ENCODE results near the gene EPHB1. TPM values are rescaled to one million over a fixed set of nuclear protein-coding genes. Genes with fewer than 3 reads are reported as not detected.

The EPHB1 gene
- polyA plus RNA-seq, 1 of the 3 experiments (the other 2 are of a cell fraction): 1.2 TPM

DNA sequence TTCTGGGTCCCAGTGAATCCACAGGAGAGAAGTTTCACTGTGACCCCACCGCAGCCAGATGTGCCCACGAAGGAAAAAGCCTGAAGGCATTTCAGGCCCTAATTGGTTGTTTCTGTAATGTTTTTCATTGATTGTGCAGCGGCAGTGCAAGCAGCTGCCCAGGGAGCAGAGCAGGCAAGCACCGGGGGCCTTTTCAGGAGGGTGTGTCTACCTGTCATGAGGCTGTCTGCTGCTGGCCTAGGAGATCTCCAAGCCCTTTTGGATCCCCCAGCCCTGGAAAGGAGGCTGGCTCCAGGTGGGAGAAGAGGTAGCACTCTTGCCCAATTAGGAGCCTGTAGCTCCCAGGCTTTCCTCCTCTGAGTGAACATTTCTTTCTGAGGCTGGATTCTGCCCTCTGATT, 108.8 kb downstream of the EPHB1 start:
- Histone ChIP-seq H3K4me1 (ENCODE audit: control insufficient read depth in 1 of 2, insufficient read depth in 2 of 2, low read depth in 1 of 2, low read length in 1 of 2) (peaks cover 0 to 15% of the 10 kb centered on the region in 2 experiments; a peak in 2 of 4 replicates), H3K36me3 (replicated peaks in 1 of 2; ENCODE audit: control insufficient read depth in 1 of 2, insufficient read depth in 2 of 2, low read length in 1 of 2) (no peaks in the 10 kb centered on the region), H3K27me3 (ENCODE audit: insufficient read depth) (no peaks in the 10 kb centered on the region), H3F3A (replicated peaks; ENCODE audit: insufficient read depth) (no peaks in the 10 kb centered on the region), H3K9ac (no peak overlapping the region), H2AFZ (ENCODE audit: low read depth) (no peak overlapping the region), H3K9me3 (no peaks in the 10 kb centered on the region), H4K20me1 (ENCODE audit: insufficient read depth) (peaks cover 6% of the 10 kb centered on the region; the same call in 1 of the 2 replicates), H3K4me3 (ENCODE audit: low read depth in 2 of 2, low read length in 1 of 2) (no peak overlapping the region), H3K79me2 (ENCODE audit: insufficient read depth) (no peaks in the 10 kb centered on the region), H3K4me2 (no peak overlapping the region), H3K27ac (ENCODE audit: low read depth in 2 of 2, low read length in 1 of 2) (peak overlapping the region in 1 of 2 experiments; percentile 55; a peak in 1 of 4 replicates), H3K9me2 (no peaks in the 10 kb centered on the region)
- 60% methylated on average over 4 of the region's 4 CpGs for WGBS (ENCODE audit: low lambda C conversion rate)
- POLR2A ChIA-PET: no interaction called here
- peak; percentile 43 for DNase-seq
- no peak for TF ChIP-seq SIN3A (IDR thresholded peaks at IDR 0.05; ENCODE audit: borderline replicate concordance, low read depth, low read length)
- CTCF ChIA-PET: interaction anchor here (0.6 to 1.6 kb wide), 2 partner anchors 153 to 303 kb away, joined by 3 to 4 read pairs; no protein-coding TSS in a partner anchor

DNA sequence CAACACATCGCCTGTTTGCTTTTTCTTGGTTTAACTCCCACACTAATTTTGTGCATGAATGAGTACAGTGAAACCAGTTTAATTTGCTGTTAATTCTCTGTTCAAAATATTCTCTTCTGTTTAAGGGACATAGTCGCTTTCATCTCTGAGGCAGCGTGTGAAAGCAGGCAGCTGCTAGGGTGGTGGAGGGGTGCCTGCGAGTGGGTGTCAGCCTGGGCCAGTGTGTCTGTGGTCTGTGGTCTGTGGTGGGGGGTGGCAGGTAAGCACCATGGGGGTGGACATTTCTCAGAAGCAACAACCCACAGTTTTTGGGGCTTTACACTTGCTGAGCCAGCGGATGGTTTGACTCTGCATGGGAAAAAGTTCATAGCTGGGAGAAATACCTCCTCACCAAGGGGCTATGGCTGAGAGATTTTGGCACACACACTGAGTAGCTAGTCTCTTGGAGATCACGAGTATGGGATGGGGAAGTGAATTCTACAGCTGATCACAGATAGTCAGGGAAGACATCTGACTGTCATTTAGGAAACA, 109.2 kb downstream of the EPHB1 start:
- no peaks in the 10 kb centered on the region for H3K9me2 ChIP-seq
- peaks cover 6% of the 10 kb centered on the region; the same call in 1 of the 2 replicates for H4K20me1 ChIP-seq (ENCODE audit: insufficient read depth)
- H3K36me3 ChIP-seq (replicated peaks in 1 of 2; ENCODE audit: control insufficient read depth in 1 of 2, insufficient read depth in 2 of 2, low read length in 1 of 2): no peaks in the 10 kb centered on the region
- H3K4me1 ChIP-seq (ENCODE audit: control insufficient read depth in 1 of 2, insufficient read depth in 2 of 2, low read depth in 1 of 2, low read length in 1 of 2): peaks cover 0 to 15% of the 10 kb centered on the region in 2 experiments; a peak in 2 of 4 replicates
- no peaks in the 10 kb centered on the region for H3K9me3 ChIP-seq
- POLR2A ChIA-PET: no interaction called here
- no peak overlapping the region for H3K4me2 ChIP-seq
- H3K27me3 ChIP-seq (ENCODE audit: insufficient read depth): no peaks in the 10 kb centered on the region
- TF ChIP-seq TAF1 (IDR thresholded peaks at IDR 0.05; ENCODE audit: borderline replicate concordance, low read depth, low read length) (no peak), RFX5 (IDR thresholded peaks at IDR 0.05; ENCODE audit: low read length) (no peak), SIN3A (IDR thresholded peaks at IDR 0.05; ENCODE audit: borderline replicate concordance, low read depth, low read length) (no peak)
- H3K4me3 ChIP-seq (ENCODE audit: low read depth in 2 of 2, low read length in 1 of 2): no peak overlapping the region
- H3K79me2 ChIP-seq (ENCODE audit: insufficient read depth): no peaks in the 10 kb centered on the region
- no peak for DNase-seq
- H2AFZ ChIP-seq (ENCODE audit: low read depth): no peak overlapping the region
- H3K27ac ChIP-seq (ENCODE audit: low read depth in 2 of 2, low read length in 1 of 2): no peak overlapping the region
- CTCF ChIA-PET: interaction anchor here (1.6 kb wide), 1 partner anchor 303 kb away, joined by 4 read pairs; no protein-coding TSS in a partner anchor
- 64% methylated on average over 6 of the region's 6 CpGs for WGBS (ENCODE audit: low lambda C conversion rate)
- H3K9ac ChIP-seq: no peak overlapping the region
- H3F3A ChIP-seq (replicated peaks; ENCODE audit: insufficient read depth): no peaks in the 10 kb centered on the region

DNA sequence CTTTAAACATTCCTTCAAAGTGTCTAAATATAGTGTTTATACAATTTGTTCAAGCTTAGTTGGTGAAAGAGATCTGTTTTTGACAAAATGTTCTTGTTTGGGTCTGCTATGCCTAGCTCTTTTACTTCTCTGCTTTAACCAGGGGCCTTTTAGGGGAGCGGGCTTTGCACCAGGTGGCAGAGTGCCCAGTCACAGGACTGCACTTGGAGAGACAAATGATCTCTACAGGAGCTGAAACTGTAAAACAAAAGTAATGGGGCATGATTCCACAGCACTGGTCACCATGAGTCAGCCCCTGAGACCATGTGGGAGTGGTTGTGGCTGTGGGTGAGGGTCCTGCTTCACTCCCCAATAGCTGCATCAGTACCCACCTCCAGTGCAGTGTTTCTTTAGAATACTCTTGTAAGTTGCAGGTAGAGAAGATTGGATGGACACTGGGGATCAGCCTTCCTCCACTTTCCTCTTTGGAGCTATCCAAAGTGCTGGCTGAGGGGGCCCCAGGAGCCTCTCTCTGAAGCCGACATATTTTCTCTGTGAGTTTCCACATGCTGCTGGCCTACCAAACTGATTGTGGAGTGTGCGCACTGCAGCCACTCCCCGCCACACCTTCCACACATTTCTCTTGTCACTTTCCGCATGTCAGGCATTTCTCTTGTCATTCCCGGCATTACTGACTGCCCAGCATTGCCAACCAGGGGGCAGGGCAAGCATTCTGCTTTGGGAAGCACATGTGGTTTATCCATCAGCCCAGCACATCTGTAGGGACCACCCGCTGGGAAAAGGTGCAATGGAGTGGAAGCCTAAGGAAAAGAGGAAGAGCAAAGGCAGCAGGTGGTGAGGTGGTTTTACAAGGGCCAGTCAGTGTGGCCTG, 110.0 kb downstream of the EPHB1 start:
- H3K9ac ChIP-seq: no peak overlapping the region
- H3K9me3 ChIP-seq: no peaks in the 10 kb centered on the region
- H3K27me3 ChIP-seq (ENCODE audit: insufficient read depth): no peaks in the 10 kb centered on the region
- H3K4me2 ChIP-seq: no peak overlapping the region
- TF ChIP-seq RAD21 (IDR thresholded peaks at IDR 0.05; ENCODE audit: low read length): no peak
- TF ChIP-seq, protein P1, sequence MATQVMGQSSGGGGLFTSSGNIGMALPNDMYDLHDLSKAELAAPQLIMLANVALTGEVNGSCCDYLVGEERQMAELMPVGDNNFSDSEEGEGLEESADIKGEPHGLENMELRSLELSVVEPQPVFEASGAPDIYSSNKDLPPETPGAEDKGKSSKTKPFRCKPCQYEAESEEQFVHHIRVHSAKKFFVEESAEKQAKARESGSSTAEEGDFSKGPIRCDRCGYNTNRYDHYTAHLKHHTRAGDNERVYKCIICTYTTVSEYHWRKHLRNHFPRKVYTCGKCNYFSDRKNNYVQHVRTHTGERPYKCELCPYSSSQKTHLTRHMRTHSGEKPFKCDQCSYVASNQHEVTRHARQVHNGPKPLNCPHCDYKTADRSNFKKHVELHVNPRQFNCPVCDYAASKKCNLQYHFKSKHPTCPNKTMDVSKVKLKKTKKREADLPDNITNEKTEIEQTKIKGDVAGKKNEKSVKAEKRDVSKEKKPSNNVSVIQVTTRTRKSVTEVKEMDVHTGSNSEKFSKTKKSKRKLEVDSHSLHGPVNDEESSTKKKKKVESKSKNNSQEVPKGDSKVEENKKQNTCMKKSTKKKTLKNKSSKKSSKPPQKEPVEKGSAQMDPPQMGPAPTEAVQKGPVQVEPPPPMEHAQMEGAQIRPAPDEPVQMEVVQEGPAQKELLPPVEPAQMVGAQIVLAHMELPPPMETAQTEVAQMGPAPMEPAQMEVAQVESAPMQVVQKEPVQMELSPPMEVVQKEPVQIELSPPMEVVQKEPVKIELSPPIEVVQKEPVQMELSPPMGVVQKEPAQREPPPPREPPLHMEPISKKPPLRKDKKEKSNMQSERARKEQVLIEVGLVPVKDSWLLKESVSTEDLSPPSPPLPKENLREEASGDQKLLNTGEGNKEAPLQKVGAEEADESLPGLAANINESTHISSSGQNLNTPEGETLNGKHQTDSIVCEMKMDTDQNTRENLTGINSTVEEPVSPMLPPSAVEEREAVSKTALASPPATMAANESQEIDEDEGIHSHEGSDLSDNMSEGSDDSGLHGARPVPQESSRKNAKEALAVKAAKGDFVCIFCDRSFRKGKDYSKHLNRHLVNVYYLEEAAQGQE (IDR thresholded peaks at IDR 0.05; ENCODE audit: low read depth, low read length): peak; percentile 63; the same call in 1 of the 2 replicates
- CTCF ChIA-PET: interaction anchor here (0.5 to 1.6 kb wide), 2 partner anchors 29 to 304 kb away, joined by 3 to 4 read pairs; no protein-coding TSS in a partner anchor
- DNase-seq: no peak
- no peak overlapping the region for H3K27ac ChIP-seq (ENCODE audit: low read depth in 2 of 2, low read length in 1 of 2)
- no peaks in the 10 kb centered on the region for H3K9me2 ChIP-seq
- no peaks in the 10 kb centered on the region for H3F3A ChIP-seq (replicated peaks; ENCODE audit: insufficient read depth)
- no peaks in the 10 kb centered on the region for H3K36me3 ChIP-seq (replicated peaks in 1 of 2; ENCODE audit: control insufficient read depth in 1 of 2, insufficient read depth in 2 of 2, low read length in 1 of 2)
- H3K4me3 ChIP-seq (ENCODE audit: low read depth in 2 of 2, low read length in 1 of 2): no peak overlapping the region
- peaks cover 6% of the 10 kb centered on the region; the same call in 1 of the 2 replicates for H4K20me1 ChIP-seq (ENCODE audit: insufficient read depth)
- POLR2A ChIA-PET: no interaction called here
- no peak overlapping the region for H2AFZ ChIP-seq (ENCODE audit: low read depth)
- no peaks in the 10 kb centered on the region for H3K79me2 ChIP-seq (ENCODE audit: insufficient read depth)
- peaks cover 0 to 15% of the 10 kb centered on the region in 2 experiments; a peak in 2 of 4 replicates for H3K4me1 ChIP-seq (ENCODE audit: control insufficient read depth in 1 of 2, insufficient read depth in 2 of 2, low read depth in 1 of 2, low read length in 1 of 2)
- WGBS (ENCODE audit: low lambda C conversion rate): 57% methylated on average over 7 of the region's 7 CpGs
